GM10248 (cell line): ENCODE data around the gene SPIRE1.
A peak's percentile ranks its signal among the peaks of the same experiment; 100 is the strongest.

Experiments
- CTCF ChIA-PET: fragments of 300-600 bp; sonication (Branson Sonifier 250); formaldehyde crosslinking; extraction: SDS; loops from one replicate; lab custom pipeline; 2021; ENCODE audit warnings: antibody characterized with exemption; lab: Yijun Ruan, JAX
- POLR2A ChIA-PET: fragments of 350-650 bp; sonication (Branson Sonifier 250); formaldehyde crosslinking; extraction: SDS; loops from one replicate; lab custom pipeline; 2020; ENCODE audit warnings: antibody characterized with exemption; lab: Yijun Ruan, JAX
- DNase-seq: peaks from one replicate; pipeline ENCODE4 v3.0.0; 2012; ENCODE audit errors: extremely low spot score
- CTCF ChIP-seq: IDR thresholded peaks from 2 replicates; pipeline ENCODE4 v1.5.1; 2012; ENCODE audit warnings: mild to moderate bottlenecking, low read depth; ENCODE audit errors: extremely low read depth, missing control alignments, control extremely low read depth

SPIRE1 gene

GRCh38 chr18:12657684-12658425 is at the start of gene SPIRE1:
Gene SPIRE1 (minus strand): TSS chr18:12658107. CDS start chr18:12657866, 241 bp downstream.
- ChIA-PET CTCF (interaction anchor here (1.5 to 11.5 kb wide), 3 partner anchors 14 to 280 kb away, joined by 7 to 121 read pairs (median 8); partner anchors contain the start of gene AFG3L2), POLR2A (no interaction called here)
- TF ChIP-seq CTCF, result no peak
- DNase-seq, result peak; percentile 78

- no peak for TF ChIP-seq CTCF
- no peak for DNase-seq
- ChIA-PET CTCF (interaction anchor here (1.4 kb wide), 1 partner anchor 9 kb away, joined by 3 read pairs; no protein-coding TSS in a partner anchor), POLR2A (no interaction called here)
These were observed 45.8 kb upstream of the SPIRE1 start for GRCh38 chr18:12703664-12704063.

- DNase-seq, result no peak
- POLR2A ChIA-PET, result interaction anchor here (1.0 kb wide), 1 partner anchor 16 kb away, joined by 4 read pairs; no protein-coding TSS in a partner anchor
- TF ChIP-seq CTCF, result peak; percentile 3
- CTCF ChIA-PET, result interaction anchor here (1.4 kb wide), 1 partner anchor 10 kb away, joined by 3 read pairs; no protein-coding TSS in a partner anchor
These were observed 45.2 kb upstream of the SPIRE1 start for GRCh38 chr18:12703096-12703567.

- no peak for TF ChIP-seq CTCF
- peak; percentile 95 for DNase-seq
- POLR2A ChIA-PET, result interaction anchor here (0.5 to 1.0 kb wide), 2 partner anchors 17 to 312 kb away, joined by 3 to 4 read pairs; no protein-coding TSS in a partner anchor
- CTCF ChIA-PET, result interaction anchor here (1.4 to 1.5 kb wide), 2 partner anchors 10 to 310 kb away, joined by 3 to 4 read pairs; no protein-coding TSS in a partner anchor
These were observed 44.6 kb upstream of the SPIRE1 start, which contains the start of the genes CEP76 and PSMG2 for GRCh38 chr18:12702221-12703095. Gene CEP76 (minus strand): TSS chr18:12702723. CDS start chr18:12702548, 175 bp downstream. Gene PSMG2 (plus strand): TSS chr18:12703042. CDS start chr18:12703108, 66 bp downstream.

- DNase-seq, result no peak
- no peak for TF ChIP-seq CTCF
- ChIA-PET CTCF (interaction anchor here (1.1 to 1.5 kb wide), 2 partner anchors 309 to 310 kb away, joined by 4 to 5 read pairs; no protein-coding TSS in a partner anchor), POLR2A (no interaction called here)
These were observed 43.3 kb upstream of the SPIRE1 start for GRCh38 chr18:12701161-12701560.

GRCh38 chr18:12699747-12700146 is 41.8 kb upstream of the SPIRE1 start:
- no peak for TF ChIP-seq CTCF
- ChIA-PET POLR2A (no interaction called here), CTCF (no interaction called here)
- no peak for DNase-seq
